Transverse colon (tissue), 4 donors: Measurements from ENCODE around the gene GPR141.

ENCODE experiments used
- EP300 ChIP-seq: sonication (generic); formaldehyde crosslinking; IDR thresholded peaks from one replicate; pipeline ENCODE4 v1.6.1; 2017; ENCODE audit warnings: antibody characterized with exemption, low read depth
- POLR2A ChIP-seq: fragments of 450-650 bp; IDR thresholded peaks from one replicate; pipeline ENCODE4 v1.6.1; 2016; ENCODE audit warnings: antibody characterized with exemption, mild to moderate bottlenecking, moderate library complexity
- POLR2AphosphoS5 ChIP-seq, 3 donors: sonication (generic); formaldehyde crosslinking; IDR thresholded peaks; one replicate each; pipeline ENCODE4 v1.6.1; 2016; ENCODE audit warnings: antibody characterized with exemption in 3 of 3
- TF ChIP-seq, protein P1 (sequence below), 5 experiments: fragments of 200-600 bp in 3 of 5; fragments of 450-650 bp in 2 of 5; sonication (generic) in 3 of 5; IDR thresholded peaks; 1 replicate in 2 of 5; 2 replicates in 3 of 5; pipeline ENCODE4 v1.5.1; 2016 to 2017; ENCODE audit warnings: antibody characterized with exemption in 5 of 5, inconsistent platforms in 3 of 5, mild to moderate bottlenecking in 2 of 5, moderate library complexity in 1 of 5

- no peak for TF ChIP-seq EP300
- TF ChIP-seq, protein P1, sequence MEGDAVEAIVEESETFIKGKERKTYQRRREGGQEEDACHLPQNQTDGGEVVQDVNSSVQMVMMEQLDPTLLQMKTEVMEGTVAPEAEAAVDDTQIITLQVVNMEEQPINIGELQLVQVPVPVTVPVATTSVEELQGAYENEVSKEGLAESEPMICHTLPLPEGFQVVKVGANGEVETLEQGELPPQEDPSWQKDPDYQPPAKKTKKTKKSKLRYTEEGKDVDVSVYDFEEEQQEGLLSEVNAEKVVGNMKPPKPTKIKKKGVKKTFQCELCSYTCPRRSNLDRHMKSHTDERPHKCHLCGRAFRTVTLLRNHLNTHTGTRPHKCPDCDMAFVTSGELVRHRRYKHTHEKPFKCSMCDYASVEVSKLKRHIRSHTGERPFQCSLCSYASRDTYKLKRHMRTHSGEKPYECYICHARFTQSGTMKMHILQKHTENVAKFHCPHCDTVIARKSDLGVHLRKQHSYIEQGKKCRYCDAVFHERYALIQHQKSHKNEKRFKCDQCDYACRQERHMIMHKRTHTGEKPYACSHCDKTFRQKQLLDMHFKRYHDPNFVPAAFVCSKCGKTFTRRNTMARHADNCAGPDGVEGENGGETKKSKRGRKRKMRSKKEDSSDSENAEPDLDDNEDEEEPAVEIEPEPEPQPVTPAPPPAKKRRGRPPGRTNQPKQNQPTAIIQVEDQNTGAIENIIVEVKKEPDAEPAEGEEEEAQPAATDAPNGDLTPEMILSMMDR (IDR thresholded peaks at IDR 0.05): no peak
- TF ChIP-seq POLR2A: no peak
- TF ChIP-seq POLR2AphosphoS5 (IDR thresholded peaks at IDR 0.05): no peak
Measured at GRCh38 chr7:37738321-37738720, 54.8 kb downstream of the GPR141 start.
